ENCODE data around the gene MS4A10.

DNA sequence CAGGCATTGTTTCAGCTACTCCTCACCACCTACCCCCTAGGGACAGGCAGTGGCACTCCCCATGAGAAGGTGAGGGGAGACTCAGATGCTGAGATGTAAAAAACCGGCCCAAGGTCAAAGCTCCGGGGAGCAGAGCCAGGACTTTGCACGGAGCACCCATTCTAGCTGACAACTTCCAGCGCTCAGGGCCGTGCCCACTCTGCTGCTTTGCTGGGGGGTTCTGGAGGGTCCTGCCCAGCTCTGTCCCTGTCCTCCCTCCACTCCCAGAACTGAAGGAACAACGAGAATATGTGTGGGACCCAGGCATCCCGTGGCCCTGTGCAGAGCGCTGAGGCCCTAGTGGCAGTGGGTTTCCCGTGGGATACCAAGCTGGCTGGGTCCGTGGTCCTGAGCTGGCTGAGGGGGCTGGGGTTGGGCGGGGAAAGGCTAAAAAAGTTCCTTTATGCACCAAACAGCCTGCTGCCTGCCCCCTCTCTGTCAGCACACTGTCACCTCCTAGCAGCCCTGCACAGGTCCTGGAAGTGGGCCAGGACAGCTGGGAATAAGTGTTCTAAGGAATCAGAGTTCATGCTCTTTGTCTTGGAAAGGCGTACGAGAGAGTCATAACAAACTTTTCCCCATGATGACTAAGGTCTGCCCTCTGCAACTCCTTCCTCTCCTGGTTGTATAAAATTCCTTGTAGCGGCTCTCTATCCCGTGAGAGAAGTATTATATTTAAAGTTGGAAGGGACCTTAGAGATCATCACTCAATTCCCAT, 1.9 kb downstream of the MS4A10 start:
- TF ChIP-seq, protein P1, sequence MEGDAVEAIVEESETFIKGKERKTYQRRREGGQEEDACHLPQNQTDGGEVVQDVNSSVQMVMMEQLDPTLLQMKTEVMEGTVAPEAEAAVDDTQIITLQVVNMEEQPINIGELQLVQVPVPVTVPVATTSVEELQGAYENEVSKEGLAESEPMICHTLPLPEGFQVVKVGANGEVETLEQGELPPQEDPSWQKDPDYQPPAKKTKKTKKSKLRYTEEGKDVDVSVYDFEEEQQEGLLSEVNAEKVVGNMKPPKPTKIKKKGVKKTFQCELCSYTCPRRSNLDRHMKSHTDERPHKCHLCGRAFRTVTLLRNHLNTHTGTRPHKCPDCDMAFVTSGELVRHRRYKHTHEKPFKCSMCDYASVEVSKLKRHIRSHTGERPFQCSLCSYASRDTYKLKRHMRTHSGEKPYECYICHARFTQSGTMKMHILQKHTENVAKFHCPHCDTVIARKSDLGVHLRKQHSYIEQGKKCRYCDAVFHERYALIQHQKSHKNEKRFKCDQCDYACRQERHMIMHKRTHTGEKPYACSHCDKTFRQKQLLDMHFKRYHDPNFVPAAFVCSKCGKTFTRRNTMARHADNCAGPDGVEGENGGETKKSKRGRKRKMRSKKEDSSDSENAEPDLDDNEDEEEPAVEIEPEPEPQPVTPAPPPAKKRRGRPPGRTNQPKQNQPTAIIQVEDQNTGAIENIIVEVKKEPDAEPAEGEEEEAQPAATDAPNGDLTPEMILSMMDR (IDR thresholded peaks at IDR 0.05): no peak
- TF ChIP-seq POLR2AphosphoS5 (IDR thresholded peaks at IDR 0.05) (no peak), POLR2A (IDR thresholded peaks at IDR 0.05) (no peak)
